ENCODE measurements around the gene ADGRA1.
"Not testable (repeated sequence)": the region's sequence is repeated elsewhere in the genome, so short reads cannot be mapped to it uniquely, and the experiment has no call there.

The ADGRA1 gene

GRCh38 chr10:133165556-133166503, 78.1 kb downstream of the ADGRA1 start:
- Mint-ChIP-seq H3K27me3 (peaks cover 20% of the 10 kb centered on the region), H3K36me3 (ENCODE audit: low read depth) (no peaks in the 10 kb centered on the region), H3K27ac (no peak overlapping the region), H3K4me3 (no peak overlapping the region), H3K4me1 (ENCODE audit: low read depth) (no peaks in the 10 kb centered on the region), H3K9me3 (no peaks in the 10 kb centered on the region)

- H3K4me1 Mint-ChIP-seq (ENCODE audit: low read depth), result no peaks in the 10 kb centered on the region
- no peaks in the 10 kb centered on the region for H3K9me3 Mint-ChIP-seq
- H3K36me3 Mint-ChIP-seq (ENCODE audit: low read depth), result no peaks in the 10 kb centered on the region
- no peak overlapping the region for H3K4me3 Mint-ChIP-seq
- peaks cover 14% of the 10 kb centered on the region for H3K27me3 Mint-ChIP-seq
- no peak overlapping the region for H3K27ac Mint-ChIP-seq
Measured at GRCh38 chr10:133166504-133166827, 78.7 kb downstream of the ADGRA1 start.

GRCh38 chr10:133166828-133167692, 79.3 kb downstream of the ADGRA1 start:
- Mint-ChIP-seq H3K4me1 (ENCODE audit: low read depth) (no peaks in the 10 kb centered on the region), H3K4me3 (no peak overlapping the region), H3K27me3 (peaks cover 16% of the 10 kb centered on the region), H3K9me3 (no peaks in the 10 kb centered on the region), H3K36me3 (ENCODE audit: low read depth) (no peaks in the 10 kb centered on the region), H3K27ac (no peak overlapping the region)

- Mint-ChIP-seq H3K4me3 (no peak overlapping the region), H3K36me3 (ENCODE audit: low read depth) (no peaks in the 10 kb centered on the region), H3K4me1 (ENCODE audit: low read depth) (no peaks in the 10 kb centered on the region), H3K9me3 (no peaks in the 10 kb centered on the region), H3K27ac (no peak overlapping the region), H3K27me3 (peaks cover 13% of the 10 kb centered on the region)
Measured at GRCh38 chr10:133167693-133168616, 80.2 kb downstream of the ADGRA1 start.

- peaks cover 17% of the 10 kb centered on the region for H3K27me3 Mint-ChIP-seq
- H3K9me3 Mint-ChIP-seq, result no peaks in the 10 kb centered on the region
- H3K4me3 Mint-ChIP-seq, result no peak overlapping the region
- no peaks in the 10 kb centered on the region for H3K4me1 Mint-ChIP-seq (ENCODE audit: low read depth)
- H3K27ac Mint-ChIP-seq, result no peak overlapping the region
- H3K36me3 Mint-ChIP-seq (ENCODE audit: low read depth), result no peaks in the 10 kb centered on the region
Measured at GRCh38 chr10:133168617-133169031, 80.9 kb downstream of the ADGRA1 start.

- peaks cover 2% of the 10 kb centered on the region for H3K9me3 Mint-ChIP-seq
- no peak overlapping the region for H3K27ac Mint-ChIP-seq
- no peaks in the 10 kb centered on the region for H3K36me3 Mint-ChIP-seq (ENCODE audit: low read depth)
- H3K4me3 Mint-ChIP-seq, result no peak overlapping the region
- H3K4me1 Mint-ChIP-seq (ENCODE audit: low read depth), result no peaks in the 10 kb centered on the region
- H3K27me3 Mint-ChIP-seq, result peaks cover 18% of the 10 kb centered on the region
Measured at GRCh38 chr10:133169173-133169947, 81.6 kb downstream of the ADGRA1 start.

GRCh38 chr10:133170092-133170491, 82.4 kb downstream of the ADGRA1 start:
- H3K9me3 Mint-ChIP-seq, result peaks cover 6% of the 10 kb centered on the region
- no peak overlapping the region for H3K27ac Mint-ChIP-seq
- H3K4me1 Mint-ChIP-seq (ENCODE audit: low read depth), result no peaks in the 10 kb centered on the region
- H3K4me3 Mint-ChIP-seq, result no peak overlapping the region
- peaks cover 23% of the 10 kb centered on the region for H3K27me3 Mint-ChIP-seq
- no peaks in the 10 kb centered on the region for H3K36me3 Mint-ChIP-seq (ENCODE audit: low read depth)

- peaks cover 20% of the 10 kb centered on the region for H3K9me3 Mint-ChIP-seq
Measured at GRCh38 chr10:133173860-133174640, 86.3 kb downstream of the ADGRA1 start.

GRCh38 chr10:133174689-133175263, 87.1 kb downstream of the ADGRA1 start:
- Mint-ChIP-seq H3K36me3 (ENCODE audit: low read depth) (no peaks in the 10 kb centered on the region), H3K27ac (no peak overlapping the region), H3K4me3 (no peak overlapping the region), H3K9me3 (peaks cover 20% of the 10 kb centered on the region), H3K4me1 (ENCODE audit: low read depth) (no peaks in the 10 kb centered on the region), H3K27me3 (peaks cover 22% of the 10 kb centered on the region)

More at GRCh38 chr10:133173860-133174640, 86.3 kb downstream of the ADGRA1 start:
- Mint-ChIP-seq H3K36me3 (ENCODE audit: low read depth) (no peaks in the 10 kb centered on the region), H3K4me3 (no peak overlapping the region), H3K27ac (no peak overlapping the region), H3K4me1 (ENCODE audit: low read depth) (no peaks in the 10 kb centered on the region), H3K27me3 (peaks cover 23% of the 10 kb centered on the region)

- H3K36me3 Mint-ChIP-seq (ENCODE audit: low read depth); H3K27ac Mint-ChIP-seq; H3K4me3 Mint-ChIP-seq; H3K4me1 Mint-ChIP-seq (ENCODE audit: low read depth): not testable (repeated sequence)
- H3K9me3 Mint-ChIP-seq, result peaks cover 20% of the 10 kb centered on the region
- H3K27me3 Mint-ChIP-seq, result peaks cover 19% of the 10 kb centered on the region
Measured at GRCh38 chr10:133175624-133176023, 87.9 kb downstream of the ADGRA1 start.

- no peaks in the 10 kb centered on the region for H3K36me3 Mint-ChIP-seq (ENCODE audit: low read depth)
Measured at GRCh38 chr10:133176546-133176945, 88.8 kb downstream of the ADGRA1 start.

GRCh38 chr10:133177380-133178157, 89.8 kb downstream of the ADGRA1 start:
- H3K27ac Mint-ChIP-seq, result no peak overlapping the region
- no peak overlapping the region for H3K4me3 Mint-ChIP-seq
- H3K9me3 Mint-ChIP-seq, result peaks cover 20% of the 10 kb centered on the region

More at GRCh38 chr10:133176546-133176945, 88.8 kb downstream of the ADGRA1 start:
- Mint-ChIP-seq H3K4me1 (ENCODE audit: low read depth) (no peaks in the 10 kb centered on the region), H3K4me3 (no peak overlapping the region), H3K27me3 (peaks cover 19% of the 10 kb centered on the region), H3K9me3 (peaks cover 20% of the 10 kb centered on the region), H3K27ac (no peak overlapping the region)

More at GRCh38 chr10:133177380-133178157, 89.8 kb downstream of the ADGRA1 start:
- Mint-ChIP-seq H3K36me3 (ENCODE audit: low read depth) (no peaks in the 10 kb centered on the region), H3K27me3 (peaks cover 12% of the 10 kb centered on the region), H3K4me1 (ENCODE audit: low read depth) (no peaks in the 10 kb centered on the region)
